Measurements from ENCODE around the gene HTRA3. TPM values are rescaled to one million over a fixed set of nuclear protein-coding genes. Genes with fewer than 3 reads are reported as not detected.

HTRA3 gene
- total RNA-seq, 2 donors from 2014 or later, result 3.2 to 4.6 TPM

- DNase-seq, result no peak
- H3K9ac ChIP-seq (ENCODE audit: extremely low read depth, low read length, poor library complexity, severe bottlenecking), result no peak overlapping the region
- H3K36me3 Mint-ChIP-seq (ENCODE audit: low read depth), result no peaks in the 10 kb centered on the region
- no peaks in the 10 kb centered on the region for H3K27me3 ChIP-seq (ENCODE audit: control insufficient read depth, insufficient read depth, low read length, poor library complexity, severe bottlenecking)
- H3K9me3 ChIP-seq (ENCODE audit: control insufficient read depth, low read length), result no peaks in the 10 kb centered on the region
- no peaks in the 10 kb centered on the region for H3K36me3 ChIP-seq (ENCODE audit: control insufficient read depth, insufficient read depth, low read length)
- no peak overlapping the region for H3K27ac ChIP-seq (ENCODE audit: low read depth, low read length)
- WGBS, 2 experiments (ENCODE audit: insufficient coverage in 1 of 2, insufficient read length in 1 of 2), result 90 to 92% methylated on average over 2 to 11 of the region's 11 CpGs
- H3K27me3 Mint-ChIP-seq (ENCODE audit: insufficient read depth), result no peaks in the 10 kb centered on the region
- no peak overlapping the region for H3K27ac Mint-ChIP-seq
- no peak overlapping the region for H3K4me3 Mint-ChIP-seq
- H3K4me1 ChIP-seq (ENCODE audit: control insufficient read depth, insufficient read depth, low read length), result no peaks in the 10 kb centered on the region
- TF ChIP-seq CTCF (conservative IDR thresholded peaks at IDR 0.05), result no peak
- no peaks in the 10 kb centered on the region for H3K9me3 Mint-ChIP-seq
- H3K4me3 ChIP-seq (ENCODE audit: low read length), result no peak overlapping the region
- no peaks in the 10 kb centered on the region for H3K4me1 Mint-ChIP-seq
Observed at GRCh38 chr4:8232748-8233147, 36.8 kb upstream of the HTRA3 start.

GRCh38 chr4:8233672-8234484, 35.7 kb upstream of the HTRA3 start:
- Mint-ChIP-seq H3K36me3 (ENCODE audit: low read depth) (no peaks in the 10 kb centered on the region), H3K27ac (no peak overlapping the region), H3K27me3 (ENCODE audit: insufficient read depth) (no peaks in the 10 kb centered on the region), H3K9me3 (no peaks in the 10 kb centered on the region), H3K4me1 (no peaks in the 10 kb centered on the region), H3K4me3 (no peak overlapping the region)
- H3K9ac ChIP-seq (ENCODE audit: extremely low read depth, low read length, poor library complexity, severe bottlenecking), result no peak overlapping the region
- no peaks in the 10 kb centered on the region for H3K36me3 ChIP-seq (ENCODE audit: control insufficient read depth, insufficient read depth, low read length)
- H3K27me3 ChIP-seq (ENCODE audit: control insufficient read depth, insufficient read depth, low read length, poor library complexity, severe bottlenecking), result no peaks in the 10 kb centered on the region
- H3K27ac ChIP-seq (ENCODE audit: low read depth, low read length), result no peak overlapping the region
- no peak for TF ChIP-seq CTCF (conservative IDR thresholded peaks at IDR 0.05)
- no peaks in the 10 kb centered on the region for H3K4me1 ChIP-seq (ENCODE audit: control insufficient read depth, insufficient read depth, low read length)
- H3K4me3 ChIP-seq (ENCODE audit: low read length), result no peak overlapping the region
- no peaks in the 10 kb centered on the region for H3K9me3 ChIP-seq (ENCODE audit: control insufficient read depth, low read length)
- WGBS, 2 experiments (ENCODE audit: insufficient coverage in 1 of 2, insufficient read length in 1 of 2), result 83 to 90% methylated on average over 4 of the region's 4 CpGs
- no peak for DNase-seq

DNA sequence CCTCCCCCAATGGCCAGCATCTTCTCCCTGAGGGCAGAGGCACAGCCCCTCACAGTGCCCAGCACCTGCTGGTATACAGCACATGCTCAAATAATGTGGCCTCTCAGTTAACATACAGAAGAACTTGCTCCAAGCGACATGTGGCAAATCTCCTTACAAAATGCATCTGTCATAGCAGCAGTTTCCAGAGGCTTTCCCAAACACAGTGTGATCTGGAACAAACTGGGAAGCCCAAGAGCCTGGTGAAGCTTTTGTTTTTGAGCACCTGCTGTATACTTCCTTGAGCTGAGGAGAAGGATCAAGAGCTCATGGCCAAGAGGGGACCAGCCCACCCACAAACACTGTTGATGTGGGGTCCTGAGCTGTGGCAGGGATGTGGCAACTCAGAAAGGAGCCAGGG, 34.8 kb upstream of the HTRA3 start:
- Histone ChIP-seq H3K4me3 (ENCODE audit: low read length) (no peak overlapping the region), H3K9ac (ENCODE audit: extremely low read depth, low read length, poor library complexity, severe bottlenecking) (no peak overlapping the region), H3K36me3 (ENCODE audit: control insufficient read depth, insufficient read depth, low read length) (no peaks in the 10 kb centered on the region), H3K9me3 (ENCODE audit: control insufficient read depth, low read length) (no peaks in the 10 kb centered on the region), H3K27me3 (ENCODE audit: control insufficient read depth, insufficient read depth, low read length, poor library complexity, severe bottlenecking) (no peaks in the 10 kb centered on the region), H3K27ac (ENCODE audit: low read depth, low read length) (no peak overlapping the region), H3K4me1 (ENCODE audit: control insufficient read depth, insufficient read depth, low read length) (no peaks in the 10 kb centered on the region)
- DNase-seq, result no peak
- no peak overlapping the region for H3K27ac Mint-ChIP-seq
- no peak overlapping the region for H3K4me3 Mint-ChIP-seq
- no peaks in the 10 kb centered on the region for H3K9me3 Mint-ChIP-seq
- no peak for TF ChIP-seq CTCF (conservative IDR thresholded peaks at IDR 0.05)
- H3K4me1 Mint-ChIP-seq, result no peaks in the 10 kb centered on the region
- 98 to 100% methylated on average over 1 of the region's 1 CpG for WGBS, 2 experiments (ENCODE audit: insufficient coverage in 1 of 2, insufficient read length in 1 of 2)
- no peaks in the 10 kb centered on the region for H3K27me3 Mint-ChIP-seq (ENCODE audit: insufficient read depth)
- H3K36me3 Mint-ChIP-seq (ENCODE audit: low read depth), result no peaks in the 10 kb centered on the region
